Endothelial cell of umbilical vein (primary cell): ENCODE measurements around the gene KLHL17. TPM values are rescaled to one million over a fixed set of nuclear protein-coding genes. Genes with fewer than 3 reads are reported as not detected.

Experiments used
- BruUV-seq: library from RNA; stranded (reverse); fragments of 400-500 nt; replicated peaks from 2 replicates; lab custom pipeline; 2021; lab: Mats Ljungman, UMichigan
- CTCF ChIA-PET: fragments of 300-600, 350-600 bp; sonication (Branson Sonifier 250); formaldehyde crosslinking; loops from one replicate; lab custom pipeline; 2021; ENCODE audit warnings: antibody characterized with exemption, inconsistent platforms; lab: Charles Lee
- POLR2A ChIA-PET: fragments of 300-600, 350-600 bp; sonication (Branson Sonifier 250); formaldehyde crosslinking; loops from one replicate; lab custom pipeline; 2021; ENCODE audit warnings: antibody characterized with exemption, inconsistent platforms; lab: Charles Lee
- DNase-seq: peaks from one replicate; pipeline ENCODE4 v3.0.0-alpha.2; 2011; ENCODE audit warnings: low read depth, low spot score
- FAIRE-seq: peaks from 2 replicates; lab custom pipeline; 2011; peaks lifted over from hg19 to GRCh38; lab: Jason Lieb, UNC
- H2AFZ ChIP-seq: 2 replicates; pipeline ENCODE4 v1.6.0; 2012; ENCODE audit warnings: low read depth, low read length, control low read depth, inconsistent platforms
- H3K27ac ChIP-seq: 2 replicates; pipeline ENCODE4 v1.5.1; 2011; ENCODE audit warnings: low read depth, mild to moderate bottlenecking, control low read depth, low read length, moderate library complexity; ENCODE audit not compliant: insufficient read depth
- H3K27me3 ChIP-seq, 2 experiments: 2 replicates each; pipeline versions ENCODE4 v1.6.0 to v1.6.1; 2011; ENCODE audit warnings: low read length in 2 of 2, mixed read lengths in 1 of 2; ENCODE audit not compliant: control insufficient read depth in 2 of 2, insufficient read depth in 2 of 2
- H3K36me3 ChIP-seq, 2 experiments: 2 replicates in 1 of 2; 3 replicates in 1 of 2; pipeline ENCODE4 v1.5.1; 2011; ENCODE audit warnings: low read length in 2 of 2, mild to moderate bottlenecking in 1 of 2, moderate library complexity in 1 of 2; ENCODE audit not compliant: control insufficient read depth in 2 of 2, insufficient read depth in 2 of 2; ENCODE audit errors: extremely low read depth in 1 of 2
- H3K4me1 ChIP-seq: 3 replicates; pipeline ENCODE4 v1.5.1; 2011; ENCODE audit warnings: mild to moderate bottlenecking, low read length; ENCODE audit not compliant: control insufficient read depth, insufficient read depth; ENCODE audit errors: extremely low read depth
- H3K4me2 ChIP-seq: 2 replicates; pipeline ENCODE4 v1.6.1; 2011; ENCODE audit warnings: low read length, control low read depth, mixed read lengths; ENCODE audit not compliant: insufficient read depth
- H3K4me3 ChIP-seq, 3 experiments: fragments of 200-600 bp in 1 of 3; sonication (generic), shearing (Covaris generic) in 1 of 3; replicated peaks in 1 of 3; 2 replicates each; pipeline ENCODE4 v1.5.1; 2011 to 2016; ENCODE audit warnings: control low read depth in 3 of 3, low read length in 3 of 3, mild to moderate bottlenecking in 2 of 3, inconsistent platforms in 1 of 3, low read depth in 1 of 3, moderate library complexity in 1 of 3; ENCODE audit not compliant: insufficient read depth in 1 of 3
- H3K79me2 ChIP-seq: 2 replicates; pipeline ENCODE4 v1.6.0; 2012; ENCODE audit warnings: low read length, inconsistent platforms; ENCODE audit not compliant: control insufficient read depth, insufficient read depth
- H3K9ac ChIP-seq: replicated peaks from 2 replicates; pipeline ENCODE3; 2011; ENCODE audit warnings: low read length, control low read depth; ENCODE audit not compliant: insufficient read depth; ENCODE audit errors: extremely low read depth
- H3K9me1 ChIP-seq: replicated peaks from 3 replicates; pipeline ENCODE4 v1.6.0; 2011; ENCODE audit warnings: mild to moderate bottlenecking, low read length; ENCODE audit not compliant: control insufficient read depth, insufficient read depth; ENCODE audit errors: extremely low read depth
- H3K9me3 ChIP-seq: replicated peaks from 2 replicates; pipeline ENCODE4 v1.5.1; 2012; ENCODE audit warnings: low read length, inconsistent platforms; ENCODE audit not compliant: control insufficient read depth, insufficient read depth
- H4K20me1 ChIP-seq: replicated peaks from 2 replicates; pipeline ENCODE3; 2011; ENCODE audit warnings: mild to moderate bottlenecking, low read length; ENCODE audit not compliant: control insufficient read depth, insufficient read depth; ENCODE audit errors: extremely low read depth
- CTCF ChIP-seq, 2 donors: IDR thresholded peaks; 1 replicate in 1 of 2; 2 replicates in 1 of 2; pipeline ENCODE4 v1.5.1; 2011; ENCODE audit warnings: low read length in 2 of 2, mild to moderate bottlenecking in 2 of 2, moderate library complexity in 2 of 2, control low read depth in 1 of 2, inconsistent platforms in 1 of 2, low read depth in 1 of 2; ENCODE audit not compliant: insufficient read depth in 1 of 2; ENCODE audit errors: extremely low read depth in 1 of 2
- EZH2 ChIP-seq: IDR thresholded peaks from 2 replicates; pipeline ENCODE4 v1.6.1; 2012; ENCODE audit warnings: borderline replicate concordance, low read depth, mild to moderate bottlenecking, moderate library complexity, low read length, inconsistent platforms; ENCODE audit not compliant: severe bottlenecking
- FOS ChIP-seq: IDR thresholded peaks from 2 replicates; pipeline ENCODE4 v1.6.1; 2011; ENCODE audit warnings: mild to moderate bottlenecking, low read length, moderate library complexity, borderline replicate concordance; ENCODE audit not compliant: insufficient read depth
- GATA2 ChIP-seq: IDR thresholded peaks from 2 replicates; pipeline ENCODE4 v1.7.0; 2011; ENCODE audit warnings: low read depth, mild to moderate bottlenecking, moderate library complexity, mixed read lengths, low read length; ENCODE audit not compliant: insufficient read length, insufficient read depth
- JUN ChIP-seq: IDR thresholded peaks from 2 replicates; pipeline ENCODE4 v1.6.1; 2011; ENCODE audit warnings: borderline replicate concordance, low read depth; ENCODE audit not compliant: insufficient read length, insufficient read depth
- MYC ChIP-seq: IDR thresholded peaks from one replicate; pipeline ENCODE4 v1.6.1; 2011; ENCODE audit warnings: mild to moderate bottlenecking, low read depth, low read length
- POLR2A ChIP-seq: IDR thresholded peaks from 2 replicates; pipeline ENCODE4 v1.6.1; 2012; ENCODE audit warnings: low read depth, mild to moderate bottlenecking, control low read depth, low read length
- dilution Hi-C: fragments of 300-500 bp; cut with MboI; formaldehyde crosslinking; loops from one replicate; pipeline ENCODE4 v1.15.0; 2019; ENCODE audit warnings: low sequenced_read_pairs; ENCODE audit not compliant: extremely low pct_ligation_motif_present
- intact Hi-C: fragments of 100-400 bp; cut with micrococcal nuclease; formaldehyde crosslinking; loops from one replicate; pipeline ENCODE4 v1.10.0; 2022
- polyA plus RNA-seq, 4 experiments: library from polyadenylated mRNA; depleted of rRNA in 3 of 4; stranded (reverse) in 3 of 4; unstranded in 1 of 4; fragments of >200 nt; gene quantifications; 2 replicates each; pipeline versions ENCODE4 v1.2.1 to v1.2.3, GENCODE V29; 2011 to 2012; ENCODE audit warnings: missing spikeins in 1 of 4
- total RNA-seq: library from RNA; stranded (reverse); gene quantifications from 2 replicates; pipeline ENCODE4 v1.2.3, GENCODE V29; 2021

Gene KLHL17
- total and polyA plus RNA-seq, 2 donors (not counting 3 experiments of a cell fraction or from before 2014, with no cell fraction given), result 27.0 to 30.1 TPM

- H3K4me3 ChIP-seq, result no peak overlapping the region
- no peak overlapping the region for H3K9ac ChIP-seq
- intact Hi-C loops (no loop called here), dilution Hi-C loops (no loop called here)
- H3K4me2 ChIP-seq, result no peak overlapping the region
- TF ChIP-seq FOS (no peak), JUN (no peak), EZH2 (no peak), POLR2A (no peak)
- POLR2A ChIA-PET, result no interaction called here
- no peaks in the 10 kb centered on the region for H4K20me1 ChIP-seq
- H3K4me1 ChIP-seq, result no peaks in the 10 kb centered on the region
- H3K27me3 ChIP-seq, result peaks cover 12 to 14% of the 10 kb centered on the region in 2 experiments
- no peak overlapping the region for H3K27ac ChIP-seq
- H3K36me3 ChIP-seq, result no peaks in the 10 kb centered on the region
- no peaks in the 10 kb centered on the region for H3K9me3 ChIP-seq
- H3K79me2 ChIP-seq, result no peaks in the 10 kb centered on the region
- no peak for DNase-seq
- no TSS peak for BruUV-seq
- no peaks in the 10 kb centered on the region for H3K9me1 ChIP-seq
- CTCF ChIA-PET, result interaction anchor here (1.5 kb wide), 1 partner anchor 8 kb away, joined by 5 read pairs; no protein-coding TSS in a partner anchor
- no peak for FAIRE-seq
- H2AFZ ChIP-seq, result no peak overlapping the region
Observed at GRCh38 chr1:933603-933940, 26.8 kb upstream of the KLHL17 start.

- ChIA-PET POLR2A (no interaction called here), CTCF (interaction anchor here (0.9 kb wide), 1 partner anchor 16 kb away, joined by 3 read pairs; no protein-coding TSS in a partner anchor)
- dilution Hi-C loops, result no loop called here
- no peaks in the 10 kb centered on the region for H4K20me1 ChIP-seq
- H3K9me1 ChIP-seq, result no peaks in the 10 kb centered on the region
- no peak overlapping the region for H2AFZ ChIP-seq
- H3K36me3 ChIP-seq, result no peaks in the 10 kb centered on the region
- H3K27ac ChIP-seq, result no peak overlapping the region
- no peak for TF ChIP-seq CTCF (IDR thresholded peaks at IDR 0.05; ENCODE audit: extremely low read depth in 1 of 2, insufficient read depth in 1 of 2, low read depth in 1 of 2, low read length in 2 of 2)
- no peak for TF ChIP-seq MYC
- TF ChIP-seq GATA2, result no peak
- TF ChIP-seq EZH2, result peak; percentile 92
- TF ChIP-seq FOS, result no peak
- no peak for TF ChIP-seq JUN
- intact Hi-C loops, result no loop called here
- peaks cover 14% of the 10 kb centered on the region in 2 experiments for H3K27me3 ChIP-seq
- H3K9ac ChIP-seq, result no peak overlapping the region
- no peaks in the 10 kb centered on the region for H3K4me1 ChIP-seq
- no TSS peak for BruUV-seq
- no peak for DNase-seq
- H3K9me3 ChIP-seq, result no peaks in the 10 kb centered on the region
- FAIRE-seq, result no peak
- no peaks in the 10 kb centered on the region for H3K79me2 ChIP-seq
- no peak overlapping the region for H3K4me2 ChIP-seq
- no peak overlapping the region for H3K4me3 ChIP-seq
Observed at GRCh38 chr1:934991-935750, 25.2 kb upstream of the KLHL17 start.
